Measurements from ENCODE around the gene CMIP.

The CMIP gene

GRCh38 chr16:81717662-81718189, 273.1 kb downstream of the CMIP start:
- H3K4me3 ChIP-seq (ENCODE audit: control insufficient read depth in 1 of 7, extremely low read depth in 1 of 7, insufficient read depth in 4 of 7, low read depth in 2 of 7, low read length in 6 of 7), result no peak overlapping the region
- POLR2A ChIA-PET, result no interaction called here
- no peak overlapping the region for H3K27ac ChIP-seq (ENCODE audit: insufficient read depth in 1 of 2, low read depth in 1 of 2, low read length in 2 of 2, poor library complexity in 1 of 2, severe bottlenecking in 2 of 2)
- peaks cover 0 to 9% (median 4%) of the 10 kb centered on the region in 5 experiments for H3K9me3 ChIP-seq (ENCODE audit: control extremely low read depth in 1 of 5, control insufficient read depth in 4 of 5, insufficient read depth in 2 of 5, low read depth in 1 of 5, low read length in 4 of 5)
- H3K4me1 ChIP-seq (ENCODE audit: control extremely low read depth in 1 of 4, control insufficient read depth in 4 of 4, insufficient read depth in 4 of 4, low read length in 3 of 4), result peaks cover 2 to 13% (median 11%) of the 10 kb centered on the region in 4 experiments
- no peaks in the 10 kb centered on the region for H3K27me3 ChIP-seq (replicated peaks in 2 of 5; ENCODE audit: control insufficient read depth in 4 of 5, insufficient read depth in 5 of 5, low read length in 4 of 5)
- WGBS (ENCODE audit: insufficient coverage), result 68% methylated on average over 8 of the region's 8 CpGs
- DNase-seq, result peak in 1 of 3 donors; percentile 35
- CTCF ChIA-PET, result interaction anchor here (1.6 to 1.8 kb wide), 2 partner anchors 18 to 21 kb away, joined by 4 to 8 read pairs; no protein-coding TSS in a partner anchor
- H3K36me3 ChIP-seq (ENCODE audit: control insufficient read depth in 4 of 4, insufficient read depth in 4 of 4, low read length in 3 of 4), result no peaks in the 10 kb centered on the region

- H3K4me1 ChIP-seq (ENCODE audit: control extremely low read depth in 1 of 4, control insufficient read depth in 4 of 4, insufficient read depth in 4 of 4, low read length in 3 of 4), result peaks cover 2 to 13% (median 11%) of the 10 kb centered on the region in 4 experiments
- no peak overlapping the region for H3K27ac ChIP-seq (ENCODE audit: insufficient read depth in 1 of 2, low read depth in 1 of 2, low read length in 2 of 2, poor library complexity in 1 of 2, severe bottlenecking in 2 of 2)
- no peaks in the 10 kb centered on the region for H3K27me3 ChIP-seq (replicated peaks in 2 of 5; ENCODE audit: control insufficient read depth in 4 of 5, insufficient read depth in 5 of 5, low read length in 4 of 5)
- H3K4me3 ChIP-seq (ENCODE audit: control insufficient read depth in 1 of 7, extremely low read depth in 1 of 7, insufficient read depth in 4 of 7, low read depth in 2 of 7, low read length in 6 of 7), result peak overlapping the region in 2 of 7 experiments; percentile 11 to 23
- peak in 2 of 3 donors; percentile 23 to 40 for DNase-seq
- 61% methylated on average over 4 of the region's 5 CpGs for WGBS (ENCODE audit: insufficient coverage)
- ChIA-PET CTCF (interaction anchor here (1.3 to 2.6 kb wide), 6 partner anchors 9 to 96 kb away, joined by 4 to 8 read pairs (median 4); no protein-coding TSS in a partner anchor), POLR2A (no interaction called here)
- H3K36me3 ChIP-seq (ENCODE audit: control insufficient read depth in 4 of 4, insufficient read depth in 4 of 4, low read length in 3 of 4), result no peaks in the 10 kb centered on the region
- peaks cover 0 to 9% (median 4%) of the 10 kb centered on the region in 5 experiments for H3K9me3 ChIP-seq (ENCODE audit: control extremely low read depth in 1 of 5, control insufficient read depth in 4 of 5, insufficient read depth in 2 of 5, low read depth in 1 of 5, low read length in 4 of 5)
Measured at GRCh38 chr16:81718637-81719036, 274.0 kb downstream of the CMIP start.

GRCh38 chr16:81719993-81720392, 275.4 kb downstream of the CMIP start:
- DNase-seq, result no peak
- Histone ChIP-seq H3K9me3 (ENCODE audit: control extremely low read depth in 1 of 5, control insufficient read depth in 4 of 5, insufficient read depth in 2 of 5, low read depth in 1 of 5, low read length in 4 of 5) (peaks cover 0 to 9% (median 4%) of the 10 kb centered on the region in 5 experiments), H3K4me1 (ENCODE audit: control extremely low read depth in 1 of 4, control insufficient read depth in 4 of 4, insufficient read depth in 4 of 4, low read length in 3 of 4) (peaks cover 2 to 13% (median 11%) of the 10 kb centered on the region in 4 experiments), H3K27ac (ENCODE audit: insufficient read depth in 1 of 2, low read depth in 1 of 2, low read length in 2 of 2, poor library complexity in 1 of 2, severe bottlenecking in 2 of 2) (no peak overlapping the region), H3K4me3 (ENCODE audit: control insufficient read depth in 1 of 7, extremely low read depth in 1 of 7, insufficient read depth in 4 of 7, low read depth in 2 of 7, low read length in 6 of 7) (no peak overlapping the region), H3K27me3 (replicated peaks in 2 of 5; ENCODE audit: control insufficient read depth in 4 of 5, insufficient read depth in 5 of 5, low read length in 4 of 5) (no peaks in the 10 kb centered on the region), H3K36me3 (ENCODE audit: control insufficient read depth in 4 of 4, insufficient read depth in 4 of 4, low read length in 3 of 4) (no peaks in the 10 kb centered on the region)
- POLR2A ChIA-PET, result no interaction called here
- CTCF ChIA-PET, result interaction anchor here (1.2 to 2.6 kb wide), 5 partner anchors 8 to 98 kb away, joined by 4 to 7 read pairs (median 5); no protein-coding TSS in a partner anchor
- 82% methylated on average over 2 of the region's 2 CpGs for WGBS (ENCODE audit: insufficient coverage)

- Histone ChIP-seq H3K4me1 (ENCODE audit: control extremely low read depth in 1 of 4, control insufficient read depth in 4 of 4, insufficient read depth in 4 of 4, low read length in 3 of 4) (peaks cover 2 to 13% (median 11%) of the 10 kb centered on the region in 4 experiments), H3K36me3 (ENCODE audit: control insufficient read depth in 4 of 4, insufficient read depth in 4 of 4, low read length in 3 of 4) (no peaks in the 10 kb centered on the region), H3K27me3 (replicated peaks in 2 of 5; ENCODE audit: control insufficient read depth in 4 of 5, insufficient read depth in 5 of 5, low read length in 4 of 5) (no peaks in the 10 kb centered on the region), H3K27ac (ENCODE audit: insufficient read depth in 1 of 2, low read depth in 1 of 2, low read length in 2 of 2, poor library complexity in 1 of 2, severe bottlenecking in 2 of 2) (no peak overlapping the region), H3K9me3 (ENCODE audit: control extremely low read depth in 1 of 5, control insufficient read depth in 4 of 5, insufficient read depth in 2 of 5, low read depth in 1 of 5, low read length in 4 of 5) (peaks cover 0 to 9% (median 4%) of the 10 kb centered on the region in 5 experiments), H3K4me3 (ENCODE audit: control insufficient read depth in 1 of 7, extremely low read depth in 1 of 7, insufficient read depth in 4 of 7, low read depth in 2 of 7, low read length in 6 of 7) (no peak overlapping the region)
- CTCF ChIA-PET, result interaction anchor here (1.0 to 5.6 kb wide), 8 partner anchors 9 to 294 kb away, joined by 3 to 54 read pairs (median 4); no protein-coding TSS in a partner anchor
- no peak for DNase-seq
- POLR2A ChIA-PET, result no interaction called here
- 91% methylated on average over 9 of the region's 10 CpGs for WGBS (ENCODE audit: insufficient coverage)
Measured at GRCh38 chr16:81720973-81721906, 276.6 kb downstream of the CMIP start.

GRCh38 chr16:81723098-81723723, 278.6 kb downstream of the CMIP start:
- no peak overlapping the region for H3K27ac ChIP-seq (ENCODE audit: insufficient read depth in 1 of 2, low read depth in 1 of 2, low read length in 2 of 2, poor library complexity in 1 of 2, severe bottlenecking in 2 of 2)
- POLR2A ChIA-PET, result no interaction called here
- H3K9me3 ChIP-seq (ENCODE audit: control extremely low read depth in 1 of 5, control insufficient read depth in 4 of 5, insufficient read depth in 2 of 5, low read depth in 1 of 5, low read length in 4 of 5), result peaks cover 0 to 9% (median 4%) of the 10 kb centered on the region in 5 experiments
- peak; percentile 82 to 91 (median 90) for DNase-seq
- CTCF ChIA-PET, result interaction anchor here (0.8 to 5.6 kb wide), 14 partner anchors 8 to 359 kb away, joined by 3 to 54 read pairs (median 5); no protein-coding TSS in a partner anchor
- H3K4me1 ChIP-seq (ENCODE audit: control extremely low read depth in 1 of 4, control insufficient read depth in 4 of 4, insufficient read depth in 4 of 4, low read length in 3 of 4), result peaks cover 2 to 9% (median 8%) of the 10 kb centered on the region in 4 experiments
- WGBS (ENCODE audit: insufficient coverage), result 56% methylated on average over 5 of the region's 8 CpGs
- H3K4me3 ChIP-seq (ENCODE audit: control insufficient read depth in 1 of 7, extremely low read depth in 1 of 7, insufficient read depth in 4 of 7, low read depth in 2 of 7, low read length in 6 of 7), result no peak overlapping the region
- no peaks in the 10 kb centered on the region for H3K36me3 ChIP-seq (ENCODE audit: control insufficient read depth in 4 of 4, insufficient read depth in 4 of 4, low read length in 3 of 4)
- H3K27me3 ChIP-seq (replicated peaks in 2 of 5; ENCODE audit: control insufficient read depth in 4 of 5, insufficient read depth in 5 of 5, low read length in 4 of 5), result no peaks in the 10 kb centered on the region

GRCh38 chr16:81728435-81728834, 283.8 kb downstream of the CMIP start:
- POLR2A ChIA-PET, result no interaction called here
- WGBS (ENCODE audit: insufficient coverage), result 88% methylated on average over 4 of the region's 4 CpGs

More at GRCh38 chr16:81728435-81728834, 283.8 kb downstream of the CMIP start:
- Histone ChIP-seq H3K4me3 (ENCODE audit: control insufficient read depth in 1 of 7, extremely low read depth in 1 of 7, insufficient read depth in 4 of 7, low read depth in 2 of 7, low read length in 6 of 7) (no peak overlapping the region), H3K27me3 (replicated peaks in 2 of 5; ENCODE audit: control insufficient read depth in 4 of 5, insufficient read depth in 5 of 5, low read length in 4 of 5) (no peaks in the 10 kb centered on the region), H3K9me3 (ENCODE audit: control extremely low read depth in 1 of 5, control insufficient read depth in 4 of 5, insufficient read depth in 2 of 5, low read depth in 1 of 5, low read length in 4 of 5) (no peaks in the 10 kb centered on the region), H3K4me1 (ENCODE audit: control extremely low read depth in 1 of 4, control insufficient read depth in 4 of 4, insufficient read depth in 4 of 4, low read length in 3 of 4) (peaks cover 0 to 12% (median 10%) of the 10 kb centered on the region in 4 experiments), H3K27ac (ENCODE audit: insufficient read depth in 1 of 2, low read depth in 1 of 2, low read length in 2 of 2, poor library complexity in 1 of 2, severe bottlenecking in 2 of 2) (no peak overlapping the region), H3K36me3 (ENCODE audit: control insufficient read depth in 4 of 4, insufficient read depth in 4 of 4, low read length in 3 of 4) (no peaks in the 10 kb centered on the region)
- no peak for DNase-seq
- CTCF ChIA-PET, result interaction anchor here (0.9 to 2.3 kb wide), 3 partner anchors 24 to 365 kb away, joined by 3 to 7 read pairs (median 5); no protein-coding TSS in a partner anchor

Data from common myeloid progenitor, CD34-positive (primary cell).